HG03175 (cell line): ENCODE results near the gene PBX3.

Experiments
- ATAC-seq: cut with Tn5 transposase; IDR thresholded peaks from one replicate; pipeline ENCODE4 v1.9.1; 2021; ENCODE audit warnings: mild to moderate bottlenecking, moderate library complexity; ENCODE audit not compliant: unreplicated experiment

PBX3 gene

GRCh38 chr9:125932012-125932411, 184.8 kb downstream of the PBX3 start:
- no peak for ATAC-seq

- ATAC-seq = no peak
Observed at GRCh38 chr9:125932746-125933455, 185.7 kb downstream of the PBX3 start.

GRCh38 chr9:125942125-125942524, 195.0 kb downstream of the PBX3 start:
- ATAC-seq = no peak

- ATAC-seq = no peak
Observed at GRCh38 chr9:125943831-125944230, 196.7 kb downstream of the PBX3 start.

GRCh38 chr9:125946397-125946796, 199.2 kb downstream of the PBX3 start:
- ATAC-seq = no peak

GRCh38 chr9:125948887-125949596, 201.9 kb downstream of the PBX3 start:
- ATAC-seq = no peak

- no peak for ATAC-seq
Observed at GRCh38 chr9:125949703-125950460, 202.7 kb downstream of the PBX3 start.

- ATAC-seq = no peak
Observed at GRCh38 chr9:125950880-125951471, 203.8 kb downstream of the PBX3 start.

- no peak for ATAC-seq
Observed at GRCh38 chr9:125953314-125954019, 206.3 kb downstream of the PBX3 start.

GRCh38 chr9:125956102-125956501, 208.9 kb downstream of the PBX3 start:
- ATAC-seq = no peak

- ATAC-seq = no peak
Observed at GRCh38 chr9:125959315-125959714, 212.1 kb downstream of the PBX3 start.

GRCh38 chr9:125959951-125960619, 212.9 kb downstream of the PBX3 start:
- no peak for ATAC-seq

GRCh38 chr9:125960626-125961025, 213.5 kb downstream of the PBX3 start:
- no peak for ATAC-seq

GRCh38 chr9:125961072-125961471, 213.9 kb downstream of the PBX3 start:
- ATAC-seq = no peak

- no peak for ATAC-seq
Observed at GRCh38 chr9:125963932-125964331, 216.8 kb downstream of the PBX3 start.

GRCh38 chr9:125964702-125965225, 217.6 kb downstream of the PBX3 start:
- ATAC-seq = no peak

- ATAC-seq = no peak
Observed at GRCh38 chr9:125965477-125965876, 218.3 kb downstream of the PBX3 start.

GRCh38 chr9:125966466-125966865, 219.3 kb downstream of the PBX3 start:
- no peak for ATAC-seq

GRCh38 chr9:125966959-125967711, 220.0 kb downstream of the PBX3 start:
- ATAC-seq = no peak
